ENCODE measurements around the gene NDEL1. TPM values are rescaled to one million over a fixed set of nuclear protein-coding genes. Genes with fewer than 3 reads are reported as not detected.

NDEL1 gene
- total and polyA plus RNA-seq, 9 donors: 31.2 to 52.6 (median 44.5) TPM

DNA sequence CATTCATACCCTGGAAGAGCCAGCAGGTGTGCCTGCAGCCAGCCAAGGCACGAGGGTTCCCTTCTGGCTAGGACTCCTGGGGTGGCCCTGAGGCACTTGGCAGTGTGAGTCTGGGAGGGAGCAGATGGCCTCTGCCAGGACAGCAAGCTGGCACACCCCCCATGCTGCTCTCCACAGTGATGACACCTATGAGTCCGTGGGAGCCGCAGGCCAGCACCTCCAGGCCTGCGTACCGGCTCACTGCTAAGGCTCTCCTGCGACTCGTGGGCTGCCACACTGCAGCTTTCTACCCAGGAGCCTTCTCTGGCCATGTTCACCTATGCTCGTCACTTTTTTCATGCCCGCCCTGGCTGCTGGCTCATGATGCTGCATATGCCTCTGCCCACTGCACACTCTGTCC, 68.1 kb downstream of the NDEL1 start:
- 79% methylated on average over 9 of the region's 9 CpGs for WGBS (ENCODE audit: insufficient coverage)
- Histone ChIP-seq H3K27ac (ENCODE audit: low read length) (peak overlapping the region; percentile 80), H3K4me3 (ENCODE audit: low read length) (no peak overlapping the region), H3K4me1 (ENCODE audit: control insufficient read depth, insufficient read depth, low read length) (peaks cover 20% of the 10 kb centered on the region), H3K27me3 (ENCODE audit: control insufficient read depth, insufficient read depth, low read length) (no peaks in the 10 kb centered on the region), H3K9me3 (replicated peaks; ENCODE audit: control insufficient read depth, low read depth, low read length) (no peaks in the 10 kb centered on the region), H3K36me3 (ENCODE audit: control insufficient read depth, insufficient read depth, low read length) (peaks cover 67% of the 10 kb centered on the region)
- no peak for DNase-seq

DNA sequence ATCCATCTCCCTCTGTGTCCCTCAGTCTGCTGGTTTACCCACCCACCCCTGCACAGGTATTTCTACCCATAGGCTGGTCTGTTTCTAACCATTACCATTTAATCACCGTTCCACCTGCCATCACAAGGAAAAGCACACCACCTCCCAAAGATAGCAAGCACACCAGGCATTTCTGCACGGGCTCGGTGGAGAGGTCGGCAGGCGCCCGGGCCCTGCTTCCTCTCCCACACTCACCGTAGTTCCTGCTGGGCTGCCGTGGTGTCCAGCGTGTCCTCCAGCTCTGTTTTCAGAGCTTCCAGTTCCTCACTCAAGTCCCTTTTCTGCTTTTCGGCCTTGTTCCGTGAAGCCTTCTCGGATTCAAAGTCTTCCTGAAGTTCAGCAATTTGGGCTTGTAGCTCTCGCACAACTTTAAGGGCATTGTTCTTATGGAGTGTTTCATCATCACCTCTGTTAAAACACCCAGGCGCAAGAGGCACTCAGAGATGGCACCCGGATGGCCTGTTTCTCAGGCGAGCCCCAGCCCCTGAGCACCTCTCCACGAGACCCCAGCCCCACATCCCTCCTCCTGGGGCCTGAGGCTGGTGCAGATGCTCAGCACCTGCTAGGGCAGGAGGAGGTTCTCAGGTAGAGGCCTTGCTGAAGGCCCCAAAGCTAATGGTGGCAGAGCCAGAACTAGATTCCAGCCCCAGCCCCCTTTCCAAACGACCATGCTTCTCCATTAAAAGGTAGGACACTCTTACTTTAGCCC, 69.0 kb downstream of the NDEL1 start:
- Histone ChIP-seq H3K4me1 (ENCODE audit: control insufficient read depth, insufficient read depth, low read length) (peaks cover 20% of the 10 kb centered on the region), H3K36me3 (ENCODE audit: control insufficient read depth, insufficient read depth, low read length) (peaks cover 65% of the 10 kb centered on the region), H3K4me3 (ENCODE audit: low read length) (no peak overlapping the region), H3K27ac (ENCODE audit: low read length) (no peak overlapping the region), H3K27me3 (ENCODE audit: control insufficient read depth, insufficient read depth, low read length) (no peaks in the 10 kb centered on the region), H3K9me3 (replicated peaks; ENCODE audit: control insufficient read depth, low read depth, low read length) (no peaks in the 10 kb centered on the region)
- 90% methylated on average over 11 of the region's 18 CpGs for WGBS (ENCODE audit: insufficient coverage)
- no peak for DNase-seq

GRCh38 chr17:8506145-8506544, 70.5 kb downstream of the NDEL1 start:
- Histone ChIP-seq H3K27me3 (ENCODE audit: control insufficient read depth, insufficient read depth, low read length) (no peaks in the 10 kb centered on the region), H3K9me3 (replicated peaks; ENCODE audit: control insufficient read depth, low read depth, low read length) (no peaks in the 10 kb centered on the region), H3K4me3 (ENCODE audit: low read length) (no peak overlapping the region), H3K36me3 (ENCODE audit: control insufficient read depth, insufficient read depth, low read length) (peaks cover 57% of the 10 kb centered on the region), H3K27ac (ENCODE audit: low read length) (peak overlapping the region; percentile 31), H3K4me1 (ENCODE audit: control insufficient read depth, insufficient read depth, low read length) (peaks cover 20% of the 10 kb centered on the region)
- peak; percentile 92 for DNase-seq
- WGBS (ENCODE audit: insufficient coverage): 43% methylated on average over 12 of the region's 14 CpGs

DNA sequence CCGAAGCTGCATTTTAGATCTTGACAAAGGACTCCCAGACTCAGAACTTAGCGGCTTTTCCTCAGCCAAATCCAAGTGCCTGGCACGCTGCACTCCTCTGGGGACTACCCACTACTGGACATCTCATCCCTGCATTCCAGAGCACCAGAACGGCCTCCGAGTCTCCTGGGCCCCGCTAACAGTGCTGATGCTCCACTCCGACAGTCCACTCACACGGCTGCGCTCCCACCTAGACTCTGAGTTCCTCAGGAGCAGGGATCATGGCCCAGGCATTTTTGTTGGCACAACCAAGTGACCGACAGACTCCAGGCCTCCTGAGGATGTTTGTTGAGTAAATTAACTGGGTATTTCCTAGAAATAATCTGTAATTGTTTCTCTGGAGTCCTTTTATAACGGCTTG, 79.1 kb downstream of the NDEL1 start:
- no peaks in the 10 kb centered on the region for H3K27me3 ChIP-seq (ENCODE audit: control insufficient read depth, insufficient read depth, low read length)
- peaks cover 54% of the 10 kb centered on the region for H3K36me3 ChIP-seq (ENCODE audit: control insufficient read depth, insufficient read depth, low read length)
- no peaks in the 10 kb centered on the region for H3K4me1 ChIP-seq (ENCODE audit: control insufficient read depth, insufficient read depth, low read length)
- H3K4me3 ChIP-seq (ENCODE audit: low read length): no peak overlapping the region
- no peaks in the 10 kb centered on the region for H3K9me3 ChIP-seq (replicated peaks; ENCODE audit: control insufficient read depth, low read depth, low read length)
- DNase-seq: no peak
- 85% methylated on average over 10 of the region's 11 CpGs for WGBS (ENCODE audit: insufficient coverage)
- H3K27ac ChIP-seq (ENCODE audit: low read length): no peak overlapping the region

Other genes starting within 250 kb of the NDEL1 start
- 5.7 TPM for gene BORCS6, start 245.7 kb upstream of the NDEL1 start, total RNA-seq
- gene BORCS6, start 245.7 kb upstream of the NDEL1 start, polyA plus RNA-seq (ENCODE audit: insufficient read depth in 1 of 8, insufficient read length in 8 of 8, low replicate concordance in 1 of 8): 1 to 10 TPM; 3.7 to 5.4 (median 5.0) TPM
- gene AURKB, start 225.3 kb upstream of the NDEL1 start, total RNA-seq: 13.5 TPM
- gene AURKB, start 225.3 kb upstream of the NDEL1 start, polyA plus RNA-seq (ENCODE audit: insufficient read depth in 1 of 8, insufficient read length in 8 of 8, low replicate concordance in 1 of 8): 10 to 100 TPM; 13.8 to 26.4 (median 22.8) TPM
- gene CTC1, start 187.8 kb upstream of the NDEL1 start, total RNA-seq: 4.8 TPM
- gene CTC1, start 187.8 kb upstream of the NDEL1 start, polyA plus RNA-seq (ENCODE audit: insufficient read depth in 1 of 8, insufficient read length in 8 of 8, low replicate concordance in 1 of 8): 10 to 100 TPM in 4 of 8 donors, 1 to 10 TPM in 4; 7.9 to 14.5 (median 9.8) TPM
- gene PFAS, start 186.6 kb upstream of the NDEL1 start, total RNA-seq: 23.1 TPM
- gene PFAS, start 186.6 kb upstream of the NDEL1 start, polyA plus RNA-seq (ENCODE audit: insufficient read depth in 1 of 8, insufficient read length in 8 of 8, low replicate concordance in 1 of 8): 10 to 100 TPM; 21.7 to 32.5 (median 28.1) TPM
- gene RANGRF, start 147.2 kb upstream of the NDEL1 start, total RNA-seq: 12.9 TPM
- gene RANGRF, start 147.2 kb upstream of the NDEL1 start, polyA plus RNA-seq (ENCODE audit: insufficient read depth in 1 of 8, insufficient read length in 8 of 8, low replicate concordance in 1 of 8): 10 to 100 TPM; 22.0 to 28.3 (median 22.9) TPM
- gene SLC25A35, start 140.5 kb upstream of the NDEL1 start, total RNA-seq: 0.35 TPM
- gene SLC25A35, start 140.5 kb upstream of the NDEL1 start, polyA plus RNA-seq (ENCODE audit: insufficient read depth in 1 of 8, insufficient read length in 8 of 8, low replicate concordance in 1 of 8): 1 to 10 TPM; 1.4 to 2.9 (median 1.8) TPM
- 5.1 TPM for gene ARHGEF15, start 125.6 kb upstream of the NDEL1 start, total RNA-seq
- 10 to 100 TPM; 11.8 to 16.4 (median 13.9) TPM for gene ARHGEF15, start 125.6 kb upstream of the NDEL1 start, polyA plus RNA-seq (ENCODE audit: insufficient read depth in 1 of 8, insufficient read length in 8 of 8, low replicate concordance in 1 of 8)
- gene ODF4, start 96.0 kb upstream of the NDEL1 start, total RNA-seq: not detected
- not detected for gene ODF4, start 96.0 kb upstream of the NDEL1 start, polyA plus RNA-seq (ENCODE audit: insufficient read depth in 1 of 8, insufficient read length in 8 of 8, low replicate concordance in 1 of 8)
- 7,287 TPM for gene RPL26, start 52.7 kb upstream of the NDEL1 start, total RNA-seq
- 1,000 to 10,000 TPM; 2,833 to 4,183 (median 3,234) TPM for gene RPL26, start 52.7 kb upstream of the NDEL1 start, polyA plus RNA-seq (ENCODE audit: insufficient read depth in 1 of 8, insufficient read length in 8 of 8, low replicate concordance in 1 of 8)
- not detected for gene RNF222, start 38.1 kb upstream of the NDEL1 start, total RNA-seq
- under 1 TPM in 5 of 8 donors, not detected in 3; 0.06 to 0.16 (median 0.08) TPM for gene RNF222, start 38.1 kb upstream of the NDEL1 start, polyA plus RNA-seq (ENCODE audit: insufficient read depth in 1 of 8, insufficient read length in 8 of 8, low replicate concordance in 1 of 8)
- 57.6 TPM for gene MYH10, start 194.8 kb downstream of the NDEL1 start, total RNA-seq
- 10 to 100 TPM; 44.2 to 92.6 (median 73.2) TPM for gene MYH10, start 194.8 kb downstream of the NDEL1 start, polyA plus RNA-seq (ENCODE audit: insufficient read depth in 1 of 8, insufficient read length in 8 of 8, low replicate concordance in 1 of 8)

Measured in muscle of leg (tissue), 11 donors.